DMS 273 treated with DMSO at 0.1 percent for 48 hours (cell line): ENCODE results near the gene VIPR1.

Experiments
- DNase-seq: peaks from one replicate; lab custom pipeline; 2025; lab: John Stamatoyannopoulos, UW

The VIPR1 gene, protein sequence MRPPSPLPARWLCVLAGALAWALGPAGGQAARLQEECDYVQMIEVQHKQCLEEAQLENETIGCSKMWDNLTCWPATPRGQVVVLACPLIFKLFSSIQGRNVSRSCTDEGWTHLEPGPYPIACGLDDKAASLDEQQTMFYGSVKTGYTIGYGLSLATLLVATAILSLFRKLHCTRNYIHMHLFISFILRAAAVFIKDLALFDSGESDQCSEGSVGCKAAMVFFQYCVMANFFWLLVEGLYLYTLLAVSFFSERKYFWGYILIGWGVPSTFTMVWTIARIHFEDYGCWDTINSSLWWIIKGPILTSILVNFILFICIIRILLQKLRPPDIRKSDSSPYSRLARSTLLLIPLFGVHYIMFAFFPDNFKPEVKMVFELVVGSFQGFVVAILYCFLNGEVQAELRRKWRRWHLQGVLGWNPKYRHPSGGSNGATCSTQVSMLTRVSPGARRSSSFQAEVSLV

DNA sequence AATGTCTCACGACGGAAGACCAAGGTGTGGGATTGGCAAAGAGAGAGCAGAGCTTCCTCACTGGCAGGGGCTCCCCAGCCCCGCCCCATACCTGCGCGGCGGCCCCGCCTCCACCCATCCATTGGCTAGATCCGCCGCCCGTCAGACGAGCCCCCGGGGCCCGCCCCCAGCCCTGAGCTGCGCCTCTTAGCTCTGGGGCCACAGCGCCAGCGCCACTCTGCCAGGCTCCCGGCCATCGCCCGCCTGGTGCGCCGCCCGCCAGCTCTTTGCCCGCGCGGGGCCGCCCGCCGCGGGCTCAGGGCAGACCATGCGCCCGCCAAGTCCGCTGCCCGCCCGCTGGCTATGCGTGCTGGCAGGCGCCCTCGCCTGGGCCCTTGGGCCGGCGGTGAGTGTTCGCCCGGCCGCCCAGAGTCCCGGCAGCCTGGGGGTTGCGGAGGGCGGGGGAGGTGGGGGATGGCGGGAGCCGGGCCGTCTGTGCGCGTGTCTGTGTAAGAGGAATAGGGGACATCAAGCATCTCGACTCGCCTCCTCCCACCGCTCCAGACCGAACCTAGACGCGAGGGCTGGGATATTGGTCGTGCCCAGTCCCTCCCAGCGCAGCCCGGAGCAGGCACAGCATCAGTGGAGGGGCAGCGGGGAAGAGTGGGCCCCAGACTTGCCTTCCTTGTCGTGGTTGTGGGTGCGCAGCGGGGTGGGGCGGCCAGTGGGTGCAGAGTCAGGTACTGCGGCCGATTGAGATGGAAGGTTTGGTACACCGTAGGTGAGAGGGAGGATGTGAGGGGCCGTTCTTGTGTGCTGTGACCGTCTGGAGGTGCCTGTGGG, at the start of gene VIPR1:
TSS of gene VIPR1 (plus strand) at position 215 of the 822 bp plus-strand sequence. CDS start at position 308, 93 bp downstream.
- DNase-seq = peak; percentile 4

DNA sequence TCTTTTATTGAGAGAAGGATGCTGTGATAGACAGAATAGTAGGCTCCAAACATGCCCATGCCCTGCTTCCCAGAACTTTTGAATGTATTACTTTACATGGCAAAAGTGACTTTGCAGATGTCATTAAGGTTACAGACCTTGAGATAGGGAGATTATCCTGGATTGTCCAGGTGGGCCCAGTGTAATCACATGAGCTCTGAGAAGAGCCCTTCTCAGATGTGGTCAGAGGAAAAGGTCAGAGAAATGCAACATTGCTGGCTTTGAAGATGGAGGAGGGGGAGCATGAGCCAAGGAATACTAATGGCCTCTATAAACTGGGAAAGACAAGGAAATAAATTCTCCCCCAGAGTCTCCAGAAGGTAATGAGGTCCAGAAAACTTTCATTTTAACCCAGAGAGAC, 46.2 kb upstream of the VIPR1 start:
- DNase-seq = no peak

DNA sequence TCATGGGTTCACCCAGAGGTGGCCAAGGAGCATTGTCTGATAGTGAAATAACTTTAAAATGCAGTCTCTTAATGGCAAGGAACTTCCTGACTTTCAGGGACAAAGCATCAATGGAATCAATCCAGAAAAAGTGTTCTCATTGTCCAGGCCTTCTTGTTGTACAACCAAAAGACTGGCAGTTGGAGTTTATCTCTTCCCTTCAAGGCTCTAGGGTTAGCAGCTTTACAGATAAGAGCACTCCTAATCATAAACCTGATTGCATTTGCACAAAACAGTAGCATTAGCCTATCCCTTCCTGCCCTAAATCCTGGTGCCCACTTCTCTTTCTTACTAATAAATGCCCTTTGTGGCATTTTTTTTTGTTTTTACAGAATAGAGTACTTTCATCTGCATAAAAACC, 43.3 kb upstream of the VIPR1 start:
- DNase-seq = no peak

DNA sequence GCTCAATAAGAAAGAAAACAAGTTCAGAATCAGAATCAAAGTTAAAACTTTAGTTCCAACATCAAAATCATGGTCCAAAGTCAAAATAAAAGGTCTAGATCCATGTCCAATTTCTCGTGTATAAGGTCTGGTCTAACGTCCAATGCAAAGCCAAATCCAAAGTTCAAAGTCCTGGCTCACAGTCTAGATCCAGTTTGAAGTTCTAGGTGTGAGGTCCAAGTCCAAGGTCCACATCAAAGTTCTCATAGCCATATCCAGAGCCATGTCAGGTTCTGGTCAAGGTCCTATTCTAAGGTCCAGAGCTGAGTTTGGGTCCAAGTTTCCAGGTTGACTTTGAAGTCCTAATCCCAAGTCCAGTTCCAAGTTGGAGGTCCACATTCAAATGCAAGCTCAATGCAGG, 40.7 kb upstream of the VIPR1 start:
- no peak for DNase-seq

DNA sequence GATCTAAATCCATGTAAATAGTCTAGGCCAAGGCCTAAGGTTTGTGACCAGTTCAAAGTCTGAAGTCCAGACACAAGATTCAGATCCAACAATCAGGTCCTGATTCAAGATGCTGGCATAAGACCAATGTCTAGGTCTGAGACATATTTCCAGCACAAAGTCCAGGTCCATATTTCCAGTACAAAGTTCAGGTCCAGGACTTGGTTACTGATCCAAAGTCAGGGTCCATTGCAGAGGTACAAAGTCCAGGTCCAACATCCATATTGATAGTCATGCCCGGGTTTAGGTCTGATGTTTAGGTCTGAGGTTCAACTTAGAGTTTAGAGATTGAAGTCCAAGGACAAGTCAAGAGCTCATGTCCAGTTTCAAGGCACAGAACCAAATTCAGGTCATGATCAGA, 39.4 kb upstream of the VIPR1 start:
- DNase-seq = no peak

DNA sequence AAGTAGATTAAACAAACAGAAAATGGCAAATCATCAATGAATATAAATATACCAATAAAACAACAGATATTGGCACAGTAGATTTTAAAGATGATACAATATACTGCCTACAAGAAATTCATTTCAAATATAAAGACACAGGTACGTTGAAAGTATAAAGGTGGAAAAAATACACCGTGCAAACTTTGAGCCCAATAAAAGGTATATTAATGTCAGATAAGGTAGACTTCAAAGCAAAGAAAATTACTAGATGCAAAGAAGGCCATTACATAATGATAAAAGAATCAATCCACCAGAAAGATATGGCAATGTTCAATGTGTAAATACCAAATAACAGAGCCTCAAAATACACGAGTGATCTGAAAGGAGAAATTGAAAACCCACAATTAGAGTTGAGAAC, 34.3 kb upstream of the VIPR1 start:
- DNase-seq = no peak

DNA sequence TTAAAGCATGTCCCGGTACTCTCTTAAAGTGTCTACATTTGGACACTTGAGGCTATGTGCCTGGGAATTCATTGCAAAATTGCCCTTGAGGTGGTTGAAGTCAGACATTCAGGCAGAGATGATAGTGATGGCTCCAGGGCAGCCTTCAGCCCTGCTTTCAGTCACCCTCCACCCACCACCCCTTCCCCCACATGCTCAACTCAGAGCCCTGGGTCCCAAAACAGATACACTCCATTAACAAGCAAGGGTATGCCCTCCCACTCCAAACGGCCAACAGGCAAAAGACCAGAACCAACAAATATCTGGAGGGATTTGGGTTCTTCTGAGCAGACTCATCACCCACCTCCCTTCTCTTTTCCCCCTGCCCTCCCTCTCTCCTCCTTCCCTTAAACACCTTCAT, 29.9 kb upstream of the VIPR1 start:
- no peak for DNase-seq

DNA sequence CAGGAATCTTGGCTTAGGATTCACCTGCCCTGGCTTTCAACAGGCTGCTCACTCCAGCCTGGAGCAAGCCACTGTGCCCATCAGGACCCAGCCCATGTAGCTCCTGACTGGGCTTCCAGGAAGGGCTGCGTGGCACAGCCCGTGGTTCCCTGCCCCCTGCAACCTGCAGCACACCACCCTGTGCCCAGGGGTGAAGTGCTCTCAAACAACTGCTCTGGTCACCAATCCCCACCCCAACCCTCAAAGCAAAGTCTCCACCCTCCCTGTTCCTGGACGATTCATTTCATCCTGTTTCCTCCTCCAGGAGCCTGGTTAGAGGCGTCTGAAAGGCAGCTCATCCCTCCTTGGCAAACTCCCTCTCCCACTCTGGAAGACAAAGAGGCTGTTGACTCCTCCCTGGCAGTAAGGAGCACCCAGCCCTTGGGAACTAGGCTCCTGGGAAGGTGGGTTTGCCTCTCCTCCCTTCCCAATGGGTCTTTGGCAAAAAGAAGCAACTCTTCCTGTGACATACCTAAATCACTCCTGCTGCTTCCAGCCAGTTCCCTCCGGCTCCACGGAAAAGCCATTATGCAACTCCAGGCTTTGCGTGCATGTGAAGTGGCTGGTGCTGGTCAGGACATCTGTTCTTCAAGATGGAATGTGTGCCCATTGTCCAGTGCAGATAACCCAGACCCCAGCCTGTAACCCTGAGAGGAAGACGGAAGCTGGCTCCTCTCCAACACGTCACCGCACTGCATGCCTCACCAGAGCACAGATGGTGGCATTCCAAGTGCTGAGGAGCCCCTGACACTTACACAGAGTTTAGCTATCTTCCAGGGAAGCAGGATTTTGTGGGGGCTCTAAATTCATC, 29.1 kb upstream of the VIPR1 start:
- no peak for DNase-seq

DNA sequence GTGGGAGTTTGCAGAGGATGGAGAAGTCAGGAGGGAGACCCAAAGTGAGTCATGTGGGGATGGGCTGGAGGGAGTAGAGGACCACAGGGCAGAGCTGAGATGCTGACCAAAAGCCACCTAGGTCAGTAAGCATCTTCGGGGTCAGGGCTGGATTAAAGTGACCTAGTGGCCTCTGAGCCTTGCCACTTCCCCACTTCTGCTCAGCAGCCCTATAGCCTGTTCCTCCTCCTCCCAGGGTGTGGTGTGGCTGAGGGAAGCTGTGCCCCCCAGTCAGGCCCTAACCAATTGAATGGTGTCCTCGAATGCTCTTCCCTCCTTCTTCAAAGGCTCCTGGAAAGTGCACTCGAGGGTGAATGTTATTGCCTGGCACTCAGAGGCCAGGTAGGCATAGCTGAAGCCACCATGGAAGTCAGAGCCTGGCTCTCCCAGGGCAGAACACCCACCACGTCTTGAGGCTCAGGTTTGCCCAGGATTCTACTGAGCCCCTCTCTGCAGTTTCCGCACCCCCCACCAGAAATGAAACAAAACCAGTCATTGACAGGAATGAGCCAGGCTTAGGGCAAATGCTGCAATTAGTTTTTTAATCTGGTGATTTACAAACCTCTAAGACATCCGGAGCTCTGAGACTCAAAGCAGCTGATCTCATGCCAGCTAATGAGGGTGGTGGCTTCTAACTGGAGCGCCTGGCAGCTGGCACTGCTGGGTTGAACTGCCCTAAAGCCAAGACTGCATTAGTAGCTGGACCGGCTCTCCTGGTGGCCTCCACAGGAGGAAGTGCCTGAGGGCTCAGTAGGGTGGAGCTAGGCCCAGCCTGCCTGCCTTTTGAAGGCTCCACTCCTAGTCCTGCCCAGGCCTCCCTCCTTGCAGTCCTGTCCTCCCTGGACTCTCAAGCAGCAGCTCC, 26.0 kb upstream of the VIPR1 start:
- DNase-seq = no peak

DNA sequence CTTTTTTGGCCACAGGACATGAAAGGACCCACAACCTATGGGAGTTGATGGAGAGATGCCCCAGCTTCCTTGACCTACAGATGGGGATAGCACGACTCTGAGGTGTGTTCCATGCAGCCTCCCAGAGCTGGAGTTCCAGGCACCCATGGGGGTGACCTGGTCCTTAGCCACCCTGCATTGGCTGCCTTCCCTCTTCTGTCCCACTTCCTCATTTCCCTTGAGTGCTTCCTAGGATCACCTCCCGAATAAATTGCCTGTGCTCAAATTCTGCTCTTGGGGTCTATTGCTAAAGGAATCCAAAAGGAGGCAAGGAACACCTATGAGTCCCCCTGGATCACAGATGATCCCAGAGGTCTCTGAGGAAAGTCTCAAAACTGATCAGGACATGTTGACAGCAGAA, 24.7 kb upstream of the VIPR1 start:
- no peak for DNase-seq

DNA sequence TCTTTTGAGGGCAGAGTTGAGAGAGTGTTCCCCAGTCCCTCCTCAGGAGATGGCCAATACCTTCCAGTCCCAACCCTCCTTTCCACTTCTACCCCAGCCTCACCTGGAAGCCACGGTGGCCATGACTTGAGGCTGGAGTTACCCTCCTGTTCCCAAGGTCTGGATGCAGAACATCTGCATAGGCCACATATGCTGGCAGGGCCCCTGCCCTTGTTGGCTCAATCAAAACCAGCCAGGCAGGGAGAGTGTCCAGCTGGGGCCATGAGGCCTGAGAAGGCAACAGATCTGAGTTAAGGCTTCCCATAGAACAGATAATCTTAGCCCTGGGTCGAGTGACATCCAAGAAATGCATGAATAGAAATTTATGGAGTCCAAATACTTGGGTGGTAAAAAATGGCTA, 23.6 kb upstream of the VIPR1 start:
- DNase-seq = no peak

DNA sequence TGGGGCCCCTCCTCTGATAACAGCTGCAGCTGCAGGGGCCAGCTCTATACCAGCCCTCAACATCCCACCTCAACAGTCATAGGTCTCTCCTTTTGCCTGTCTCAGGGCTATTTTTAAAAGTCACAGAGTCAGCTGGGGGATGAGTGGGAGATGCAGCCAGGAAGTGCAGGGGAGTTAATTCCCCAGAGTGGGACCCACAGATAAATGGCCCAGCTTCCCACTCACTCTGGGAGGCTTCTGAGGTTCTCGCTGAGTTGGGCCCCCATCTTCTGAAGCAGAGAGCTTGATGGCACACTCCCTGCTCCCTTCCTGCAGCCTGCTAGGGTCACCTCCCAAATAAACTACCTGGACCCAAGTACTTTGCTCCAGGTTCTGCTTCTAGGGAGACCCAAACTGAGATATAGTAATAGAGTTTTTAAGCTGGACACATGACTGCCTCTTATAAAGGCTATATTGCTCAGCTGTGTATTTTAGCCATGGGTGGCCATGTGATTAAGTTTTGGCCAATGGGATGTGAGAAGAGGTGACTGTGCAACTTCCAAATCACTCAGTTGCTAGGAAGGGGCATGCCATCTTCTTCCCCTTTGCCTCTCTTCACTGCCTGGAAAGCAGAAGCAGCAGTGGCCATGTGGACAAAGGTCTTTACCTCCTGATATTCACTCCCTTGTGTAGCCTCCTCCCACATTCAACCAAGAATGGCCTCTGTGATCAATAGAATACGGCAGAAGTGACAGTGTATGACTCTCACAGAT, 15.5 kb upstream of the VIPR1 start:
- no peak for DNase-seq

DNA sequence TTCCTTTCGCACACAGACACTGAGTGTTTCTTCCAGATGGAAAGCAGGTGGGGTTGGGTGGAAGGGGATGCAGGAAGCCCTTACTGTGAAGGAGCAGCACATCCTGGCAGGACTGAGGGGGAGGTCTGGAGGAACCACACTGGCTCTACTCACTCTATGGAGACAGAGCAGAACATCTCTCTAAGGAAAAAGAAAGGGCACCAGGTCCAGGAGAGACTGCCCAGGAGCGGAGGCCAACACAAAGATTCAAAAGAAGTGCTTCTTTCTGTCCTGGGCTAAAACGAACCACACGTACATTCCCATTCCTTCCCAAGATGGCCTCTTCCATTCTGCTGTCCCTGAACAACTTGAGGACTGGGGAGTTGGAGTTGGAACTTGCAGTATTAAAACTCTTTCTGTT, 13.8 kb upstream of the VIPR1 start:
- DNase-seq = no peak

DNA sequence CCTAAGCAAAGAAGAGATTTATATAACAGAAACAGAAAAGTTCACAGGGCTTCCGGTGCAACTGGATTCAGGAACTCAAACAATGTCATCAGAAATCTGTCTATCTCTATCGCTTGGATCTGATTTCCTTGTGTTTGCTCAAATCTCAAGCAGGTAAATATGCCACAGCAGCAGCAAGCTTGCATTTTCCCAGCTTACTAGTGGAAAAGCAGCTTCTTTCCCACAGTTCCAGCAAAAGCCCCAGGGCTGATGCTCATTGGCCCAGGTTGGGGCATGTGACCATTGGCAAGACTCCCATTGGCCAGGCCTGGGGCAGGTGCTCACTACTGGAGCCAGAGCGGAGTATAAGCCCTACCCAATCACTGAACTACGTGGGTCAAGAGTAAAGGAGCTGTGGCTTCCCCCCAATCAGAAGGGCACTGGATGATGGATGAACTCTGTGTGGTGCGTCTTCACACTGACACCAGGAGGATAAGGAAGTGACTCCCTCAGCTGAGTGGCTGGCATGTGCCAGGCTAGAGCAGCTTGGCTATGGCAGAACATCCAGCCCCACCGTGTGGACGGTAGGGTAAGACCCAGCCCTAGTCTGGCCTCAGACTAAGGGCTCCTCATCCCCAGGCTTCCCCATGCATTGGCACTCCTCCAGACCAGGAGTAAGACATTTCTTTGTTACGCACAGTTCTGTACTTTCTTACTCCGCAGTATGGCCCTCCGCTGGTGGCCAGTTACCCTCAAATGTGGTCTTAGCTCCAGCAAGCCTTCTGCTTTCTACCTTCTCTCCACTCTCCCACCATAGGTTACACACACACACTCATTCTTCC, 13.1 kb upstream of the VIPR1 start:
- DNase-seq = no peak

DNA sequence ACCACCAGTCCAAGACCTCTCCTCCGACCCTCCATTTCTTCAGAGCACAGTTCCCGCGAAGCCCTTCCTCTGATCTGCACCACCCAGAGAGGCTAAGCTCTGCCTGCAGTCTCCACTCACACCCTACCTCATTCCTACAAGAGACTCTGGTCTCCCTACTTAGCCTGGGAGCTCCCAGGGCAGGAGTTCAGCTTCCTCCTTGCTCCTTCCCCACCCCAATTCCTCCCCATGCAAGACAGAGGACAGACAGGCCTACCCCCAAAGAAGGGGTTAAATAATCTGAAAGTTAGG, 12.6 kb upstream of the VIPR1 start:
- DNase-seq = no peak

DNA sequence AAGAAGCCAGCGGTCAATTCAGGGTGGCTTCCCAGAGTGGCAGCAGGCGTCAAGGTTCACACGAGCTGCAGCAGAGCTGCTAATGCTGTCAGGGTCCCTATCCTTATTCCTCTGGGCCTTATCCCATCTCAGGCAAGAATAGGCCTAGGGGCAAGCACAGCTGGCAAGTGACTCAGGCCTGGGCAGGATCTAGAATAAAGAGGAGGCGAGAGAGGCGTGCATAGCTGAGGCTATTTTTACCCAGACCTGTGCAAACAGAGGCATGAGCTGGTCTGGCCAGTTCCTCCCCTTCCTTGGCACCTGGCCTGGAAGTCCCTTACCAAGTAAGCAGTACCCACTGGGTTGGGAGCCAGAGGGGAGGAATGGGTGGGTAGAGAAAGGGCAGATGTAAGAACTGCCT, 12.2 kb upstream of the VIPR1 start:
- no peak for DNase-seq

DNA sequence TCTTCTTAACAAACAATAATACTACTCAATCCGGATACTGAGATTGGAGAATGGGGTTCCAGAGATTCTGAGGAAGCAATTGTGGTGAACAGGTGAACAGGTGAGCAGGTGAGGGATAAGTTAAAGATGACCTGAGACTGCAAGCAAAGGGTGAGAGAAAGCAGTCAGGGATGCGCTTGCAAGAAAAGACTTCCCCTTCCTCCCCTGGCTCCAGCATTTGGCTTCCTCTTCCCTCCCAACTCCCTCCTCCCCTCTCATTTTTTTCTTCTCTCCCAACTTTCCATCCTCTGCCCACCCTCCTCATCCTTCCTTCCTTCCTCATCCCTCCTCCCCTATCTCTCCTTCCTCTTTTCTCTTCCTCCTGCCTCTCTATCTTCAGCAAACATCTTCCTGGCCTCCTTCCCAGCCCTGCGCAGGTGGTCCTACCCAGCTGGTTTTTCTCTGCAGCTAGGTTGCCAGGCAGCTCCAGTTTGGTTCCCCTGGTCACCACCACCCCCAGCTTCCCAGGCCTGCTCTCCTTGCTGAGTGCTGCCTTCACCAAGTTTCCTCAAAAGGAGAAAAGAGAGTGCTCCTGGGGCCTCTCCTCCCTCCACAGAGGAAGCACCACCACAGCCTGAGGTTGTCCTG, 10.4 kb upstream of the VIPR1 start:
- DNase-seq = no peak

DNA sequence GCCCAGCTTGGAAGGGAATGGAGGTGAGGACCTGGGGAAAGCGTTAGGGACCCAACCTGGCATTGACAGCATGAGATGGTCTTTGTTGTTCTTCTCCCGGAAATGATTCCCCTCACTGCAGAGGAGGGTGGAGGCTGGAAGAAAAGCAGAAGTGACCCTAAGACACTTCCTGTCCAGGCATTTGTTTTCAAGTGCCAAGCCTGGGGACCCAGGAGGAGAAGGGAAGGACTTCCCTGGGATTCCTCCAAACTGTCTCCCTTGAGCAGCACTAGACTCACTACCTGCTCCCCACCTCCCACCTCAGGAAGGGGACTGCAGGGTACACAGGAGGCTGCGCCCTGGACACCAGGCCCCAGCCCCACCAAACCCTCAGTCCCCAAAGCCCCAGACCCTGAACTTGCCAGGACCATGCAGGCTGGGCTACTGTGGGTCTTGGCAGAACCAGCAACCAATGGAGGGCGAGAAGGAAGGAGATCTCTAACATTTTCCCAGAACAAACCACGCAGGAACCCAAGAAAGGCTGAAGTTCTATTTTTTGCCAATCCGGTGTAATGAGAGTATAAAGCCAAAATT, 9.8 kb upstream of the VIPR1 start:
- no peak for DNase-seq
